Measurements from ENCODE around the gene FLNB.

Gene FLNB

GRCh38 chr3:58072763-58073130 is 64.5 kb downstream of the FLNB start:
- TF ChIP-seq EP300 (IDR thresholded peaks at IDR 0.05; ENCODE audit: borderline replicate concordance) (no peak), ZBTB7A (IDR thresholded peaks at IDR 0.05; ENCODE audit: low read depth) (no peak)

DNA sequence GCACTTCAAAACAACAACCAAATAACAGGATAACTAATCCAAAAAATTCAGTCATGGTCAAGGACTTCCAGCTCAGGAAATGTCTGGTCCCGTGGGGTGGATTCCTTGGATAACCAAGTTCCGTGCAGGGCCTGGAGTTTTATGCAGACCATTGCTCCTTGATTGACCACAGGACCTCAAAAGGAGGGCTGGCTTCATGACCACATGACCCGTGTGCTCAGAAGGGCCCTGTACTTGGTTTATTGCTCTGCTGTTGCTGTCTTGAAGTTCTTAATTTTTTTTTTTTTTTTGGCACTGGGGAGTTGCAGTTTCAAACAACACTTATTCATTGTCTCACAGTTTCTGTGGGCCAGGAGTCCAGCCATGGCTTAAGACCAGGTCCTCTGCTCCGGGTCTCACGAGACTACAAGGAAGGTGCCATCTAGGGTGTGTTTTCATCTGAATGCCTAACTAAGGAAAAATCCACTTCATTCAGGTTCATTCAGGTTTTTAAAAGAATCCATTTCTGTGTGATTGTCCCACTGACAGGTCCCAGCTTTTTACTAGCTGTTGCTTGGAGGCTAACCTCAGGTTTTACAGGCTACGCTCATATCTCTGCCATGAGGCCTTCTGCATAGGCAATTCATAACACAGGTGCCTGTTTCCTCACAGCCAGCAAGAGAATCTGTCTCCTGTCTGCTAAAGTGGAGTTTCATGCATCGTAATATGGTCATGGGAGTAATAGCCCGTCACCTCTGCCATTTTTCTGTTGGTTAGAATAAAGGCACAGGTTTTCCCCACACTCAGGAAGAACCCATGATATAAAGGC is 65.3 kb downstream of the FLNB start:
- no peak for TF ChIP-seq EGR1 (IDR thresholded peaks at IDR 0.05)
- TF ChIP-seq, protein P1, sequence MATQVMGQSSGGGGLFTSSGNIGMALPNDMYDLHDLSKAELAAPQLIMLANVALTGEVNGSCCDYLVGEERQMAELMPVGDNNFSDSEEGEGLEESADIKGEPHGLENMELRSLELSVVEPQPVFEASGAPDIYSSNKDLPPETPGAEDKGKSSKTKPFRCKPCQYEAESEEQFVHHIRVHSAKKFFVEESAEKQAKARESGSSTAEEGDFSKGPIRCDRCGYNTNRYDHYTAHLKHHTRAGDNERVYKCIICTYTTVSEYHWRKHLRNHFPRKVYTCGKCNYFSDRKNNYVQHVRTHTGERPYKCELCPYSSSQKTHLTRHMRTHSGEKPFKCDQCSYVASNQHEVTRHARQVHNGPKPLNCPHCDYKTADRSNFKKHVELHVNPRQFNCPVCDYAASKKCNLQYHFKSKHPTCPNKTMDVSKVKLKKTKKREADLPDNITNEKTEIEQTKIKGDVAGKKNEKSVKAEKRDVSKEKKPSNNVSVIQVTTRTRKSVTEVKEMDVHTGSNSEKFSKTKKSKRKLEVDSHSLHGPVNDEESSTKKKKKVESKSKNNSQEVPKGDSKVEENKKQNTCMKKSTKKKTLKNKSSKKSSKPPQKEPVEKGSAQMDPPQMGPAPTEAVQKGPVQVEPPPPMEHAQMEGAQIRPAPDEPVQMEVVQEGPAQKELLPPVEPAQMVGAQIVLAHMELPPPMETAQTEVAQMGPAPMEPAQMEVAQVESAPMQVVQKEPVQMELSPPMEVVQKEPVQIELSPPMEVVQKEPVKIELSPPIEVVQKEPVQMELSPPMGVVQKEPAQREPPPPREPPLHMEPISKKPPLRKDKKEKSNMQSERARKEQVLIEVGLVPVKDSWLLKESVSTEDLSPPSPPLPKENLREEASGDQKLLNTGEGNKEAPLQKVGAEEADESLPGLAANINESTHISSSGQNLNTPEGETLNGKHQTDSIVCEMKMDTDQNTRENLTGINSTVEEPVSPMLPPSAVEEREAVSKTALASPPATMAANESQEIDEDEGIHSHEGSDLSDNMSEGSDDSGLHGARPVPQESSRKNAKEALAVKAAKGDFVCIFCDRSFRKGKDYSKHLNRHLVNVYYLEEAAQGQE (IDR thresholded peaks at IDR 0.05; ENCODE audit: low read depth) = no peak
- TF ChIP-seq TAF1 (IDR thresholded peaks at IDR 0.05; ENCODE audit: low read depth) = no peak
- no peak for TF ChIP-seq CREB1 (IDR thresholded peaks at IDR 0.05; ENCODE audit: low read depth)
- no peak for TF ChIP-seq YY1 (IDR thresholded peaks at IDR 0.05; ENCODE audit: low read depth)
- no peak for TF ChIP-seq USF1 (IDR thresholded peaks at IDR 0.05)
- TF ChIP-seq CEBPB (IDR thresholded peaks at IDR 0.05) = no peak
- TF ChIP-seq FOXM1 (IDR thresholded peaks at IDR 0.05; ENCODE audit: borderline replicate concordance, low read depth) = no peak
- TF ChIP-seq MAX (IDR thresholded peaks at IDR 0.05) = no peak

DNA sequence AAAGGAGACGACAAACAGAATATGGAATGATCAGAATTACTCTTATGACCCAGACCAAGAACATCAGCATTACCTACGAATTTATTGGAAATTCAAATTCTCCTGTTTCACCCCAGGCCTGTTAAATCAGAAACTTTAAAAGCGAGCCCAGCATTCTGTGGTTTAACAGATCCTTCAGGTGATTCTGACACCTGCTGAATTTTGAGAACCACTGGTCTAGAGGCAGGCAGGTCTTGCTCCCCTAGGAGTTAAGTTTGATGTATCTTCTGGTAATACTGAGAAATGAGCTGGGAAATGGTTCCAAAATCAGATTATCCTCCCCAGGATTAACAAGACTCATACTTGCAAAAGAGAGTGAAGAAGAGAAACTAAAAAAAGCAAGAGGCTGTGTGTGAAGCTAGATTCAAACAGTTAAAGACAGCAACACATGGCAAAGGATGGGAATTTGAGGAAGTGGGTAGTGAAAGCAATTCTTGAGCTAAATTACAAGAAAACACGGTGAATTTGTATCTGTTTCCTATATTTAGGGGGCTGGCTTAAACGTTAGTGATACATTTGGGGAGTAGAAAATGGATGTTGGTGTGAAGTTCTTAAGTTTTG is 66.0 kb downstream of the FLNB start:
- TF ChIP-seq NFIC (IDR thresholded peaks at IDR 0.05) (no peak), ZBTB7A (IDR thresholded peaks at IDR 0.05; ENCODE audit: low read depth) (no peak), TEAD4 (IDR thresholded peaks at IDR 0.05) (no peak), RAD21 (IDR thresholded peaks at IDR 0.05; ENCODE audit: low read depth) (no peak), FOXM1 (IDR thresholded peaks at IDR 0.05; ENCODE audit: borderline replicate concordance, low read depth) (no peak), TCF12 (IDR thresholded peaks at IDR 0.05; ENCODE audit: low read depth) (no peak), CREB1 (IDR thresholded peaks at IDR 0.05; ENCODE audit: low read depth) (no peak), USF1 (IDR thresholded peaks at IDR 0.05) (no peak), YY1 (IDR thresholded peaks at IDR 0.05; ENCODE audit: low read depth) (no peak), TAF1 (IDR thresholded peaks at IDR 0.05; ENCODE audit: low read depth) (no peak), MAX (IDR thresholded peaks at IDR 0.05) (no peak), EGR1 (IDR thresholded peaks at IDR 0.05) (no peak), CEBPB (IDR thresholded peaks at IDR 0.05) (no peak), EP300 (IDR thresholded peaks at IDR 0.05; ENCODE audit: borderline replicate concordance) (no peak)
- TF ChIP-seq, protein P1 (IDR thresholded peaks at IDR 0.05; ENCODE audit: low read depth) = no peak

DNA sequence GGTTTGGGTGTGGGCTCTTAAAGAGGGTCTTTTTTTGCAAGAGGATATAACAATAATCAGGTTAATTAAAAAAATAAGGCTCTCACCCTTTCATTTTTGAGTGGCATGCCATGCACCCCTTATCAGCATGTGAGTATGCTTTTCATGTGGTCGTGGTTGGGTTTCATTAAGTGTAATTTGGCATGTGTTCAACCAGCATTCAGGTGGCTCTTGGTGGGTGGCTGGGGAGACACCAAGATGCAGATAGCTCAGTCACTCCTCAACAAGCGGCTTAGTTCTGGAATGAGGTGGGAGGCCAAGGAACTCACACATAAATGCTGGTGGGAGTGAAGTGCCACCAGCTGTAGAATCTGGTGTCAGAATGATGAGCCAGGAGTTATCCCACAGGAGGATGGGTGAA is 66.8 kb downstream of the FLNB start:
- TF ChIP-seq, protein P1 (IDR thresholded peaks at IDR 0.05; ENCODE audit: low read depth) = no peak
- TF ChIP-seq USF1 (IDR thresholded peaks at IDR 0.05) (no peak), EGR1 (IDR thresholded peaks at IDR 0.05) (no peak), TEAD4 (IDR thresholded peaks at IDR 0.05) (no peak)

Data from Ishikawa (cell line).